ENCODE measurements around the gene PPP6R2. TPM values are rescaled to one million over a fixed set of nuclear protein-coding genes. Genes with fewer than 3 reads are reported as not detected.

Gene PPP6R2
- total RNA-seq, 4 donors from 2014 or later = 32.0 to 56.3 (median 50.9) TPM

DNA sequence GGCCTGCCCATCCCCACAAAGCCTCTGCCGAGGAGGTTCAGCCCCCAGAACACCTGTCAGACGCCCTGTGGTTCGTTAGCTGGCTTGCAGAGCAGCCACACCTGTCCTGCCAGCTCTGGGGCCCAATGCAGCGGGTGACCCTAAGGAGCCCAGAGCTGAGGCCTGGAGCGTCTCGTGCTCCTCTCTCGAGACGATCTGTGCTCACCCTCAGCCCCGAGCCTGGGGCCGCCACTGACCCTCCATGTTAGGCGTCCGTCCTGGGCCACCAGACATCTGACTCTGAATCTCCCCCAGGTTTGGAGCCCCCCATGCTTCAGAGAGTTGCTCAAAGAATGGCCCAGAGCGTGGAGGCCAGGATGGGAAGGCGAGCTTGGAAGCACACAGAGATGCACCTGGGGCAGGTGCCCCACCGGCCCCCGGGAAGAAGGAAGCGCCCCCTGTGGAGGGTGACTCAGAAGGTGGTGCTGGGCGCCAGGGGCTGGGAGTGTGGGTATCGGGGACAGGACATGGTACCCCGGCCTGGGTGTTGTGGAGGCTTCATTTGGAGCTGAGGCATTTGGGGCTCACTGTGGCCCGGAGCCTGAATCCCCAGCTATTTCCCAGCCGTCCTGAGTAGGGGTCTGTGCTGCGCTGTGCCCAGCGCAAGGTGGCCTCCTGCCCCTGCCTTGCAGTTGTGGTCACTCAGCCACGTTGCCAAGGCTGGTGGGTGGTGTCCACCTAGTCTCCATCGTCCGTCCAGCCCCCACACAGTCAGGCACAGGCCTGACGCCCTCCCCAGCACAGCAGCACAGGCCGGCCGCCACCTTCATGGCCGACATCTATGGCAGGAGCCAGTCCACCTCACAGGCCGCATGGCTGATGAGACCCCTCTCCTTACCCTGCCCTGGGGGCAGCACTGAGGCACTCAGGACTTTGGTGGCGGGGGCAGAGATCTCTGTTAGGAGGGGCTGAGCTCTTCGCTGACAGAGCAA is 95.5 kb downstream of the PPP6R2 start:
- no peak for DNase-seq (ENCODE audit: low spot score in 2 of 2)
- TF ChIP-seq POLR2A (IDR thresholded peaks at IDR 0.05) (no peak), CTCF (IDR thresholded peaks at IDR 0.05) (no peak)
- 86 to 93% methylated on average over 31 to 33 of the region's 34 CpGs for WGBS, 2 donors
- intact Hi-C loops (cut with DNase I; ENCODE audit: low total_unique reads) = no loop called here
- no peak overlapping the region for H3K4me3 ChIP-seq (ENCODE audit: low read depth, poor library complexity, severe bottlenecking)

DNA sequence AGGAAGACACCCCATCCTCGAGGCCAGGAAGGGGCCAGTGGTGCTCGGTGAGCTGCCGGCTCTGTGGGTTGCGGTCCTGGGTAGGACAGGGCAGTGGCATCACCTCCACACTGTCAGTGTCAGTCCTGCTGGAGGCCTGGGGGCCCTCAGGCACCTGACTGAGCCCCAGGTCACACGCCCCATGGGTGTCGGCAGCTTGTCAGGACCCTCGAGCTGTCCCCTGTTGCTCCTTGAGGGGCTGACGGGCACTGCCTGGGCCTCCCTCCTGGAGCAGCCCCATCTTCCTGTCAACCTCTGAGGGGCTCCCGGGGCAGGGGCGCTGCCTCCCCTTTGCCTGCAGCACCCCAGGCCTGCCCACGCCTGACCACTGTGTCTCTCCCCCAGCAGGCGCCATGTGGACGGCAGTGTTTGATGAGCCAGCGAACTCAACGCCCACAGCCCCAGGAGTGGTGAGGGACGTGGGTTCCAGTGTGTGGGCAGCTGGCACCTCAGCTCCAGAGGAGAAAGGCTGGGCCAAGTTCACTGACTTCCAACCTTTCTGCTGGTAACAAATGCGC is 96.3 kb downstream of the PPP6R2 start:
- DNase-seq (ENCODE audit: low spot score in 2 of 2) = no peak
- TF ChIP-seq CTCF (IDR thresholded peaks at IDR 0.05) (no peak), POLR2A (IDR thresholded peaks at IDR 0.05) (no peak)
- 85 to 86% methylated on average over 13 to 17 of the region's 17 CpGs for WGBS, 2 donors
- intact Hi-C loops (cut with DNase I; ENCODE audit: low total_unique reads) = no loop called here
- H3K4me3 ChIP-seq (ENCODE audit: low read depth, poor library complexity, severe bottlenecking) = no peak overlapping the region

- no peak for TF ChIP-seq CTCF (IDR thresholded peaks at IDR 0.05)
- no peak for TF ChIP-seq POLR2A (IDR thresholded peaks at IDR 0.05)
- intact Hi-C loops (cut with DNase I; ENCODE audit: low total_unique reads) = no loop called here
- WGBS, 2 donors = 78 to 88% methylated on average over 4 to 10 of the region's 10 CpGs
- DNase-seq (ENCODE audit: low spot score in 2 of 2) = no peak
- H3K4me3 ChIP-seq (ENCODE audit: low read depth, poor library complexity, severe bottlenecking) = no peak overlapping the region
These were observed 96.8 kb downstream of the PPP6R2 start for GRCh38 chr22:50439871-50440331.

DNA sequence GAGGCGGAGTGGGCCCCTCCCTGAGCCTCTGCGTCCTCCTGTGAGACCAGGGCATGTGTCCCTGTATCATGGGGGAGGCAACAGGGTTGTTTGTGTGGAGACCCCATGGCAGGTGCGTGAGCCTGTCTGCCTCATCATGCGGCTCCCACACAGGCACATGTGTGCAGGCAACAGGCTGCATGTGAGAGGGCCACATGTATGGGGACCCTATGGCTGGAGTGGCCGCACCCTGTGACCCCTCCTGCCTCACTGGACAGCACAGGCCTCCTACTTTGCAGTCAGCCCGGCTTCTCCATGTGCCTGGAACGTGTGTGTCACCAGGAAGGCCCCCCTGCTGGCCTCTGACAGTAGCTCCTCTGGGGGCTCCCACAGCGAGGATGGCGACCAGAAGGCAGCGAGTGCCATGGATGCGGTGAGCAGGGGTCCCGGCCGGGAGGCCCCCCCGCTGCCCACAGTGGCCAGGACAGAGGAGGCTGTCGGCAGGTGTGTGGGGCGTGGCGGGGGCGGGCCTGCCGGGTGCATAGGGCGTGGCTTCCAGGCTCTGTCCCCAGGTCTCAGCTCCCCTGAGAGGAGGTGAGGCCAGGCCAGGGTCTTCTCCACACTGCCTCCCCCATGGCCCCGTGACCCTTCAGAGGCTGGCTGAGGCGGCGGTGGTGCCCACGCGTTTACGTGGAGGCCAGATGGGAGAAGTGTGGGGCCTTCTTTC is 97.6 kb downstream of the PPP6R2 start:
- intact Hi-C loops (cut with DNase I; ENCODE audit: low total_unique reads) = no loop called here
- no peak for TF ChIP-seq POLR2A (IDR thresholded peaks at IDR 0.05)
- DNase-seq (ENCODE audit: low spot score in 2 of 2) = no peak

GRCh38 chr22:50441428-50441993 is 98.4 kb downstream of the PPP6R2 start:
- no peak for DNase-seq (ENCODE audit: low spot score in 2 of 2)
- no peak for TF ChIP-seq POLR2A (IDR thresholded peaks at IDR 0.05)
- TF ChIP-seq CTCF (IDR thresholded peaks at IDR 0.05) = no peak
- no peak overlapping the region for H3K4me3 ChIP-seq (ENCODE audit: low read depth, poor library complexity, severe bottlenecking)
- WGBS, 2 donors = 83 to 84% methylated on average over 17 of the region's 17 CpGs
- intact Hi-C loops (cut with DNase I; ENCODE audit: low total_unique reads) = no loop called here

More for the DNA sequence above, 97.6 kb downstream of the PPP6R2 start:
- WGBS, 2 donors = 90 to 94% methylated on average over 14 to 18 of the region's 26 CpGs
- H3K4me3 ChIP-seq (ENCODE audit: low read depth, poor library complexity, severe bottlenecking) = no peak overlapping the region
